Right ventricle myocardium inferior (tissue), 1 donor: ENCODE data around the gene FCHO1. TPM values are rescaled to one million over a fixed set of nuclear protein-coding genes. Genes with fewer than 3 reads are reported as not detected.
A peak's percentile ranks its signal among the peaks of the same experiment; 100 is the strongest.

Source experiments
- ATAC-seq: fragments of 200-7000 bp; cut with Tn5 transposase; one replicate; pipeline ENCODE4 v1.9.1; 2020; ENCODE audit warnings: mild to moderate bottlenecking, moderate library complexity
- DNase-seq: peaks from one replicate; pipeline ENCODE4 v3.0.0; 2021; ENCODE audit errors: missing footprints
- intact Hi-C: fragments of 100-400 bp; cut with DNase I; formaldehyde crosslinking; loops from one replicate; pipeline ENCODE4 v1.11.0; 2022
- long read RNA-seq: library from polyadenylated mRNA; unstranded; transcript quantifications from one replicate; pipeline ENCODE4 v2.0.0, GENCODE V29; 2021
- total RNA-seq: library from RNA; stranded (reverse); fragmentation: NEBNext Ultra II Directional; extraction: Animal tissue kit (Norgen Biotek cat#: 25700); gene quantifications from one replicate; pipeline ENCODE4 v1.2.1, GENCODE V29; 2021
- donor health status: DM: no; HTN: yes; CAD: no; lungs with severe emphysema.

The FCHO1 gene, protein sequence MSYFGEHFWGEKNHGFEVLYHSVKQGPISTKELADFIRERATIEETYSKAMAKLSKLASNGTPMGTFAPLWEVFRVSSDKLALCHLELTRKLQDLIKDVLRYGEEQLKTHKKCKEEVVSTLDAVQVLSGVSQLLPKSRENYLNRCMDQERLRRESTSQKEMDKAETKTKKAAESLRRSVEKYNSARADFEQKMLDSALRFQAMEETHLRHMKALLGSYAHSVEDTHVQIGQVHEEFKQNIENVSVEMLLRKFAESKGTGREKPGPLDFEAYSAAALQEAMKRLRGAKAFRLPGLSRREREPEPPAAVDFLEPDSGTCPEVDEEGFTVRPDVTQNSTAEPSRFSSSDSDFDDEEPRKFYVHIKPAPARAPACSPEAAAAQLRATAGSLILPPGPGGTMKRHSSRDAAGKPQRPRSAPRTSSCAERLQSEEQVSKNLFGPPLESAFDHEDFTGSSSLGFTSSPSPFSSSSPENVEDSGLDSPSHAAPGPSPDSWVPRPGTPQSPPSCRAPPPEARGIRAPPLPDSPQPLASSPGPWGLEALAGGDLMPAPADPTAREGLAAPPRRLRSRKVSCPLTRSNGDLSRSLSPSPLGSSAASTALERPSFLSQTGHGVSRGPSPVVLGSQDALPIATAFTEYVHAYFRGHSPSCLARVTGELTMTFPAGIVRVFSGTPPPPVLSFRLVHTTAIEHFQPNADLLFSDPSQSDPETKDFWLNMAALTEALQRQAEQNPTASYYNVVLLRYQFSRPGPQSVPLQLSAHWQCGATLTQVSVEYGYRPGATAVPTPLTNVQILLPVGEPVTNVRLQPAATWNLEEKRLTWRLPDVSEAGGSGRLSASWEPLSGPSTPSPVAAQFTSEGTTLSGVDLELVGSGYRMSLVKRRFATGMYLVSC
- 0.24 TPM for total RNA-seq
- long read RNA-seq, result 0 reads

DNA sequence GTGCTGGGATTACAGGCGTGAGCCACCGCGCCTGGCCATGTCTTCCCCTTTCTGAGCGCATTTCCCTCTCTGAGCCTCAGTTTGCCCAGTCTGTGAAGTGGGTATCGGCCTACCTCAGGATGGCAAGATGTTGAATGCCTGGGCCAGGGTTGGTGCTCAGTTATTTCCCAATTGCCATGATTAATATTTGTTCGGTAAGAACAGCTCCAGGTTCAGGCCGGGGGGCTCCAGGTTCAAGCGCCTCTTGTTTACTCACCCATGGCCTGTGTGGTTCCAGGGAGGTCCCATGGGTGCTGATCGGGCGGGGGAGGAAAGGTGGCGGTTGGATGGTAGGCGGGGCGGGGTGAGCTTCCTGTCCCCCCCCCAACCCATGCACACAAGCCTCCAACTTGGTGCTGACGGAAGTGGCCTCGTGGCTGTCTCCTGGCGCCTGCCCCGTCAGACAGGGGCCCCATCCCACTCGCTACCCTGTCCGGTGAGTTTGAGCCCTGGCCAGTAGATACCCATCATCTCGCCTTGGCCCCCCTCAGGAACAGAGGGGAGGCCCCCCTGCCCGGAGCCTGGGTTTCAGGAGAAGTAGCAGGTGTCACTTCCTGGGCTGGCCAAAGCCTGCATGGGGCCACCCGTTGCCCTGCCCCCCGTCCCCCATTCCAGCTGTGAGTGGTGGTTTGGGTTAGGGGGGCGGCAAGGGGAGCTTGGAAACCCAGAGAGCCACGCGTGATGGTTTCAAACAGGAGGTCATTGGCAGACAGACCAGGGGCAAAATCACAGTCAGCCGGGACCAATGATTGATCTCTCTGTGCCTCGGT is at the start of gene FCHO1:
Gene FCHO1 (plus strand): TSS at position 375 of the 809 bp plus-strand sequence. CDS start 3,688 bp downstream, outside the sequence.
- ATAC-seq, result no peak
- DNase-seq, result peak; percentile 81
- intact Hi-C loops, result no loop called here

DNA sequence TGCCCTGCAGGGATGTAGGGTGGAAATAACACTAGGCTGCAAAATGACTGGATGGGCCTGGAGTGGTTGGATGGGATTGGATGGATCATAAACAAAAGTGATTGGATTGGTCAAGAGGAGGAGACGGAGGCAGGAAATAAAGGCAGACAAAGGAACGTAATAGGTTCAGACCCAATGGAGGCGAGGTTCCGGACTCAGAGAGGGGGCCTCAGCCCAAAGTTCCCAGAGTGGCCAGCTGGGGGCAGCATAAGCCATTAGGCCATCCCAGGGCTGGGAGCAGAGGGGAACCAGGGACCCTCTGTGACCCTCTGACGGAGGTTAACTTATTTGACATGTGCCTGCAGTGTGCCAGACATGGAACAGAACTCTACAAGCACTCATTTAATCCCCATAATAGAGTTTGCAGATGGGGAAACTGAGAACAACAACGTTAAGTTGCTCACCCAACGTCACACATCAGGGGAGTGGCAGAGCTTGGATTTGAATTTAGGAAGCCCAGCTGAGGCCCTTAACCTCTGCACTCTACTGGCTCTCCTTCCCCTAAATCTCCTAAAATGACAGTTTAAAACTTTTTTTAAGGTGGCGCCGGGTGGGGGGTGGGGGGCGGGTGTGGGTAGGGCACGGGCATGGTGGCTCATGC is 47.3 kb upstream of the FCHO1 start:
- peak; percentile 73 for ATAC-seq
- DNase-seq, result peak; percentile 79
- intact Hi-C loops, result loop anchor here (2.0 kb wide), 1 partner anchor 63 kb away; no protein-coding TSS in a partner anchor

DNA sequence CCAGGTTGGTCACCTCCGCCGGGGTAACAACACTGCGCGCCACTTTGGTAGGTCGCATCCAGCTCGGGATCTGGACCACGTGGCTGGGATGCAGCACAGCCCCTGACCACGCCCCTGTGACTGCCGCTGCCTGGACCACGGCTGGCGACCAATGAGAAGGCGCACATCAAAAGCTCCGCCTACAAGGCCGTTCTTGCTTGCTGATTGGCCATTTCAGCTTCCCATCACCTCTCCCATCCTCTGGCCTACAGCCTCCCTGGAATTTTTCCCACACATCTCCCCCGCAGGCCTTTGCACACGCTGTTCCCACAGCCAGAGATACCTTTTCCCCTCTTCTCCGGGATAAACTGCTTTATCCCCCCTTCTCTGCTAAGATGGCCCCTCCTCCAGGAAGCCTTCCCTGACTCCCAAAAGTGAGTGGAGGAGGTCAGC is 44.5 kb upstream of the FCHO1 start:
- no peak for ATAC-seq
- DNase-seq, result no peak
- intact Hi-C loops, result no loop called here

DNA sequence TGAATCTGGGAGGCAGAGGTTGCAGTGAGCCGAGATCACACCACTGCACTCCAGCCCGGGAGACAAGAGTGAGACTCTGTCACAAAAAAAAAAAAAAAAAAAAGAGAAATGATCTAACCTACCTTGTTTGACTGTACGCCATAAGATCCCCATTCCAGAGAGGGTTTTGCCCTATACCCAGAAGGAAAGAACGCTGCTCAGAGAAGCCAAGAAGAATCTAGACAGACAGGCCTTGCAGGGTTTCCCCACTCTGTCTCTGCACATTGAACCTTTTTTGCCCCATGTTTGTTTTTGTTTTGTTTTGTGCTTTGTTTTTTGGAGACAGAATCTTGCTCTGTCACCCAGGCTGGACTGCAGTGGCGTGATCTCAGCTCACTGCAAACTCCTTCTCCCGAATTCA is 39.4 kb upstream of the FCHO1 start:
- intact Hi-C loops, result loop anchor here (10.0 kb wide), 1 partner anchor 143 kb away; the partner anchor contains the start of gene RPL18A
- ATAC-seq (no peak), DNase-seq (no peak)

DNA sequence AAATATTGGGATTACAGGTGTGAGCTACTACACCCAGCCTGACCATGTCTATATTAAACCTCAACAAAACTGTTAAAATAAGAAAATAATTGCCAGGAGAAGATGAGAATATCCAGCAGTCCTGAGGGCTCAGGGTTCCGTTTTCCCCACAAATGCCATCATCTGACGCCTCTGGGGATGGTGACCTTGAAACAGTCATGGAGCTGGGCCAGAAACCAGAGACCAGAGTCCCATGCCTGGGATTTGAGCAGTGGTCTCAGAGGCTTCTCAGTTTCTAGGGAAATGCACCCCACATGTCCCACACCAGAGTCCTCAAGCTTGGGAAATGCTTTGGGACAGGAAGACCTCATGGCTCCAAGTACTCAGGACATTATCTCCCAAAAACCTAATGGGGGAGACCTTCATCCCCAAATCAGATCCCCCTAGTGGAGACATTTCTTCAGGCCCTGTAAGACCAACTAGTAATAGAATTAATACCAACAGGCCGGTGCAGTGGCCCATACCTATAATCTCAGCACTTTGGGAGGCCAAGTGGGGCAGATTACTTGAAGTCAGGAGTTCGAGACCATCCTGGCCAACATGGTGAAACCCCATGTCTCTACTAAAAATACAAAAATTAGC is 34.9 kb upstream of the FCHO1 start:
- DNase-seq (no peak), ATAC-seq (no peak)
- intact Hi-C loops, result loop anchor here (10.0 kb wide), 1 partner anchor 138 kb away; the partner anchor contains the start of gene RPL18A

DNA sequence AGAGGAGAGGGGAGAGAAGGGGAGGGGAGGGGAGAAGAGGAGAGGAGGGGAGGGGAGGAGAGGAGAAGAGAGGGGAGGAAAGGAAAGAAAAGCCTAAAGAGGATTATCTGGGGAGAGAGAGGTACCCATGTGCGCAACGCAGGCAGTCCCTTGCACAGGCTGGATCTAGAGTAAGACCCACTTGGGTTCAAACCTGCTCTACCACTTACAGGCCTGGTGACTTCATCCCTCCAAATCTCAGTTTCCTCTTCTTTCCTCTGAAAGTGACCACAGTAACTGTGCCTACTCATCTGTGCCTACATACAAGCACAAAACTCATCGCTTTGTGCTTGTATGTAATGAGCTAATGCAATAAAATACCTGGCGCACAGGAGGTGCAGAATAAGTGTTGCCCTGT is 32.7 kb upstream of the FCHO1 start:
- intact Hi-C loops, result loop anchor here (10.0 kb wide), 1 partner anchor 136 kb away; the partner anchor contains the start of gene RPL18A
- ATAC-seq (no peak), DNase-seq (no peak)

DNA sequence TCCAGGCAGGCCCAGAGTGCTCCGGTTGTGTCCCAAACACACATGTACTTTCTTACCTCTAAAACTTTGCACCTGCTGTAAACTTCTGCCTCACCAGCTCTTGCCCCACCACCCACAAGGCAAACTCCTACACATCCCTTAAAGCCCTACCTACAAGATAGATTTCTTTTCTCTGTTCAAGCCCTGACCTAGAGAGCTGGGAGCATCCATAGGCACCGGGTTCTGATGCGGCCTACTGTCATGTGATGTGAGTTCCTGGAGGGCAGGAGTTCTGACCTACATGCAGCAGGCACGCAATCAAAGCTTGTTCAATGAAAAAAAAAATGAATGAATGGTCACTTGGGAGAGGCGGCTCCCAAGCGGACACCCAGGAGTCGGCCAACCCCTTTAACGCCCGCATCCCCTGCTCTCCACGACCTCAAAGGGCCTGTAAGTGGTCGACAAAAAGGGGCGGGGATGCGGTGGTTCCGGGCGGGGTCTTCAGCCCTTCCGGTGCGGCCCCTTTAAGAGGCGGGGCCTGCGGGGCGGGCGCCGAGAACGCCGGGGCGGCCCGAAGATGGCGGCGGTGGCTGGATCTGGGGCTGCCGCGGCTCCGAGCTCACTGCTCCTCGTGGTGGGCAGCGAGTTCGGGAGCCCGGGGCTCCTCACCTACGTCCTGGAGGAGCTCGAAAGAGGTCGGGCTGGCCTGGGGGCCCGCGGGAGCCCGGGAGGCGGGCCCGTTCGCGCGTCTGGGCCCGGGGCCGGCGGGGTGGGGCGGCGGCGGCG is 32.1 kb upstream of the FCHO1 start, which contains the start of gene MAP1S:
Gene MAP1S (plus strand): TSS at position 534 of the 765 bp plus-strand sequence. CDS start 23 bp downstream, at position 557.
- intact Hi-C loops, result loop anchor here (10.0 kb wide), 1 partner anchor 136 kb away; the partner anchor contains the start of gene RPL18A
- ATAC-seq (peak; percentile 47), DNase-seq (peak; percentile 87)

DNA sequence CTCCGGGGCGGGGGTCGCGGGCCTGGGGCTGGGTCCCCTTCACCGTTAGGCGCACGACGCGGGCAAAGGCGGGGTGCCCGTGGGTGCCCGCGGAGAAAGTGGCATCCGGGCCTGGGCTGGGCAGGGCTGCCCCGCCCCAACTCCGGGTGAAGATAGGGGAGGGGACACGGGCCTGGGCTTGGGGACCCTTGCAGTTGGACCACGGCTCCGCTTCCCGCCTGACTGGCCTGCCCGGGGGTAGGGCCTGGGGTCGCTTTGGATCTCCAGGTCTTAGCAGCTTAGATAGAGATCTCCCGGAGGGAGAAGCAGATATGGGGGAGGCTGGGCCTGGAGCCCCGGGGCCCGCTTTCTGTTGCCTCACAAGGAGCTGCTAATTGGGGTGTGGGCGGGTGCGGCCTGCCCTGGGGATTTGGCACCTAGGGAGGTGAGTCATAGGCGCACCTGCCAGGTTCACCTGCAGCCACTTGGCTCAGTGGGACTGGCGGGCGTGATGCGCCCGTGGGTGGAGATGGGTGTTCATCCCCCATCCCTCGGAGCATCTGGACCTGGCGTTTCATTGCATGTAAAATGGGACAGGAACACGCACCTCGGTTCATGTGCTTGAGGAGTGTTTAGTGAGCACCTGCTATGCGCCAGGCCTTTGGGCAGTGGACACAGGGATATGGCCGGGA is 31.4 kb upstream of the FCHO1 start:
- intact Hi-C loops, result loop anchor here (10.0 kb wide), 1 partner anchor 135 kb away; the partner anchor contains the start of gene RPL18A
- DNase-seq (no peak), ATAC-seq (no peak)

DNA sequence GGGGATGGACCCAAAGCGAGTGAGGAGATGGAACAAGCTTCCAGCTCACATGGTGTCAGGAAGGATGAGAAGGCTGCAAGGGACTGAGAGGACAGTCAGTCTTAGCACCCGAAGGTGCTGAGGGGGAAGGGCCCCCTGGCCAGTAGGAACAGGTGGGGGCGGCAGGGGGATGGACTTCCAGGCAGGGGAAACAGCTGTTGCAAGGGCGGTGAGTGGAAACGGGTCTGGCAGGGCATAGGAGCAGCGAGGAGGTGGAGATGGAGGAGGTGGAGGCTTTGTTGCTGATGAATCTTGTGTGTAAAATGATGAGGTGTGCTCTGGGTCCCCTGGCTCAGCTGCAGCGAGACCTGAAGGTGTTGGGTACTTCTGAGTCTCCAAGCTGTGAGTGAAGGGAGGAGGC is 30.8 kb upstream of the FCHO1 start:
- no peak for ATAC-seq
- DNase-seq, result no peak
- intact Hi-C loops, result no loop called here

DNA sequence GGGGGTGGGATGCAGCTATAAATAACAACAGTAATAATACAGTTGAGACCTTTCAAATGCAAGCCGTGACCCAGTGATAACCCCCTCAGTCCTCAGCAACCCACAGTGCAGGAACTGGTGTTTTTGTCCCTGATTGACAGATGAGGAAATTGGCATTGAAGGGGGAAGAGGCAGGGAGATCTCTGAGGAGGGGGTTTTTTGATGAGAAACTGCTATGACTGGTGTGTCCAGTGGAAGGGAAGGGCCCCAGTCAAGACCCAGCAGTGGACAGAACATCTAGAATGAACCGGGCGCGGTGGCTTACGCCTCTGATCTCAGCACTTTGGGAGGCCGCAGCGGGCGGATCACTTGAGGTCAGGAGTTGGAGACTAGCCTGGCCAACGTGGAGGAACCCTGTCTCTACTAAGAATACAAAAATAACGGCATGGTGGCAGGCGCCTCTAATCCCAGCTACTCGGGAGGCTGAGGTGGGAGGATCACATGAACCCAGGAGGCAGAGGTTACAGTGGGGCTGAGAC is 30.1 kb upstream of the FCHO1 start:
- DNase-seq, result no peak
- intact Hi-C loops, result no loop called here
- ATAC-seq, result no peak

DNA sequence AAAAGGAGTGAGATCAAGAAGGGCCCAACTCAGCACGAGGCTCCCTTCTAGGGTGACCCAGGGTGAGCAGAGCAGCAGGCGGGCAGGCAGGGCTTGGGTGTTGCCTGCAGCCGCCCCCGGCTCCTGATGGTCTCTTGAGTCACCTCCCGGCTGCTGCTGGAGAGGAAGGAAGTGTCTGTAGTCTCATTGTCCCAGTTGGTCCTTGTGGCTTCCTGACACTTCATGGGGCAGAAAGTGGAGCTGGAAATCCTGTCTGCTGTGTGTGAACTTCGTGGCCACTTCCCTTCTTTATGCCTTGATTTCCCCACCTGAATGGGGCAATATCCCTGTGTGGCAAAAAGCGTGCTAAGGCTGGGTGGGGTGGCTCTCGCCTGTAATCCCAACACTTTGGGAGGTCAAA is 29.5 kb upstream of the FCHO1 start:
- ATAC-seq, result peak; percentile 33
- intact Hi-C loops, result no loop called here

DNA sequence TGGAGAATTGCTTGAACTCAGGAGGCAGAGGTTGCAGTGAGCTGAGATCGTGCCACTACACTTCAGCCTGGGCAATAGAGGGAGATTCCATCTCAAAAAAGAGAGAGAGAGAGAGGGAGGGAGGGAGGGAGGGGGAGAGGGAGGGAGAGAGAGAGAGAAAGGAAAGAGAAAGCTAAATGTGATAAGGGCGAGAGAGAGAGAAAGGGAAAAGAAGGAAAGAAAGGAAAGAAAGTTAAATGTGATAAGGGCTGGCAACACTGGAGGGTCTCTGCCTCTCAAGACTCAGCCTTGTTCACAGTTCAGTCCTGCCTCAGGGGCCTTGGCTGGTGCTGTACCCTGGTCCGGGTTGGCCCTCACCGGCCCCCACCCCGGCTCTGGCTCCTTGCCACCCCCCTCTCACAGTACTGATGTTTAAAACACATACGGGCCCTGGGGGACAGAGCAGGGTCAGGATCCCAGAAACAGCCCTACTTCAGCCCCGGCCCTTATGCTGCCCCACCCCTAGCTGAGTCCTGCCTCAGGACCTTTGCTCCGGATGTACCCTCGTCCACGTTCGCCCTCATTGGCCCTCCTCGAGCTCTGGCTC is 28.5 kb upstream of the FCHO1 start:
- DNase-seq, result no peak
- intact Hi-C loops, result no loop called here

More for the DNA sequence above, 29.5 kb upstream of the FCHO1 start:
- DNase-seq, result peak; percentile 79

DNA sequence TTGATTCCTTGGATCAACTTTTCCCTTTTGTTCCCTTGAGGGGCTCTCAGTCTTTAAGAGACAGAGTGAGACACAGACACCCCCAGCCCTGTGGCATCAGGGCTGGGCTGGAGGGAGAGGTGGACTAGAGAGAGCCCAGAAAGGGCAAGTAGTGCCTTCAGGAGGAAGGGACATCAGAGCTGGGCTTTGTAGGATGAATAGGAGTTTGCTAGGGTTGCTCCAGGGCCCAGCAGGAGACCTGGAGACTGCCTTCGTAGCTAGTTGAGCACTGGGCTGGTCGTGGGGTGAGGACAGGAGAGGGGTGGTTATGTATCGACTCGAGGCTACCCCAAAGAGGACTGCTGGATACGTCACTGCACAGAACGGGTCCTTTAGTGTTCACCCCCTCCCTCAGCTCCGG is 26.6 kb upstream of the FCHO1 start:
- intact Hi-C loops, result no loop called here
- ATAC-seq, result no peak
- no peak for DNase-seq

More for the DNA sequence above, 28.5 kb upstream of the FCHO1 start:
- no peak for ATAC-seq

DNA sequence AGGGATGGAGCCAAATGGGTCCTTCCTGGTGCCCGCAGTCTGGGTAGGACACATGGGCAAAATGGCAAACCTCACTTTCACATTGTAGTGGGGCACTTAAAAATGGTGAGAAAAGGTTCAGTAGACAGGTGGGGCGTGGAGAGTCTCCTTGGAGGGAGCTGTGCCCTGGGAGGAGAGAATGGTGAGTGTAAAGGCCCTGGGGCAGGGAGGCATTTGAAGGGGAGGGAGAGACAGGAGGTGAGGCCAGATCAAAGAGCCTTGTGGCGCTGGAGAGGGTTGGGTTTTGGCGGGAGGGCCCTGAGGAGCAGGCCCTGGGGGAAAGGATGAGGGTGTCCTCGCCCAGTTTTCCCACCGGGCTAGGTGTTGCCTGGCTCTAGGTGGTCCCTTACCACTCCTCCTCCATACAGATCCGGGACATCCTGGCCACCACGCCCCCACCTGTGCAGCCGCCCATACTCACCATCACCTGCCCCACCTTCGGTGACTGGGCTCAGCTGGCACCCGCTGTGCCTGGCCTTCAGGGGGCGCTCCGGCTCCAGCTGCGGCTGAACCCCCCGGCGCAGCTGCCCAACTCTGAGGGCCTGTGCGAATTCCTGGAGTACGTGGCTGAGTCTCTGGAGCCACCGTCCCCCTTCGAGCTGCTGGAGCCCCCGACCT is 25.7 kb upstream of the FCHO1 start:
- intact Hi-C loops, result no loop called here
- ATAC-seq, result no peak
- DNase-seq, result no peak

DNA sequence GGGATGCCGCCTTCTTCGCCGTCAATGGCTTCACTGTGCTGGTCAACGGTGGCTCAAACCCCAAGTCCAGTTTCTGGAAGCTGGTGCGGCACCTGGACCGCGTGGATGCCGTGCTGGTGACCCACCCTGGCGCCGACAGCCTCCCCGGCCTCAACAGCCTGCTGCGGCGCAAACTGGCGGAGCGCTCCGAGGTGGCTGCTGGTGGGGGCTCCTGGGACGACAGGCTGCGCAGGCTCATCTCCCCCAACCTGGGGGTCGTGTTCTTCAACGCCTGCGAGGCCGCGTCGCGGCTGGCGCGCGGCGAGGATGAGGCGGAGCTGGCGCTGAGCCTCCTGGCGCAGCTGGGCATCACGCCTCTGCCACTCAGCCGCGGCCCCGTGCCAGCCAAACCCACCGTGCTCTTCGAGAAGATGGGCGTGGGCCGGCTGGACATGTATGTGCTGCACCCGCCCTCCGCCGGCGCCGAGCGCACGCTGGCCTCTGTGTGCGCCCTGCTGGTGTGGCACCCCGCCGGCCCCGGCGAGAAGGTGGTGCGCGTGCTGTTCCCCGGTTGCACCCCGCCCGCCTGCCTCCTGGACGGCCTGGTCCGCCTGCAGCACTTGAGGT is 25.0 kb upstream of the FCHO1 start:
- ATAC-seq (no peak), DNase-seq (no peak)
- intact Hi-C loops, result no loop called here
